Neural crest cell (in vitro differentiated cells): ENCODE data around the gene DCTN2. TPM values are rescaled to one million over a fixed set of nuclear protein-coding genes. Genes with fewer than 3 reads are reported as not detected.

ENCODE experiments used
- DNase-seq: peaks from one replicate; pipeline ENCODE4 v3.0.0; 2021; ENCODE audit warnings: low read depth, mixed read lengths, low spot score
- H3K27ac Mint-ChIP-seq: one replicate; pipeline ENCODE4 v1.8.0; 2021; ENCODE audit warnings: mild to moderate bottlenecking, mixed read lengths; ENCODE audit not compliant: unreplicated experiment
- H3K27me3 Mint-ChIP-seq: 2 replicates; pipeline ENCODE4 v1.8.0; 2021; ENCODE audit warnings: low read depth, mild to moderate bottlenecking, mixed read lengths
- H3K36me3 Mint-ChIP-seq: 2 replicates; pipeline ENCODE4 v1.8.0; 2021; ENCODE audit warnings: low read depth, mild to moderate bottlenecking, mixed read lengths
- H3K4me1 Mint-ChIP-seq: 2 replicates; pipeline ENCODE4 v1.8.0; 2021; ENCODE audit warnings: mixed read lengths
- H3K4me3 Mint-ChIP-seq: one replicate; pipeline ENCODE4 v1.8.0; 2021; ENCODE audit warnings: mild to moderate bottlenecking, mixed read lengths
- H3K9me3 Mint-ChIP-seq: 2 replicates; pipeline ENCODE4 v1.8.0; 2021; ENCODE audit warnings: mixed read lengths
- total RNA-seq: library from RNA; stranded (reverse); gene quantifications from 2 replicates; pipeline ENCODE4 v1.2.1, GENCODE V29; 2021
- TF ChIP-seq, protein P1 (sequence below): fragments of 200-600 bp; sonication (generic); conservative IDR thresholded peaks from 2 replicates; pipeline ENCODE4 v1.5.0; 2021; ENCODE audit warnings: antibody characterized with exemption, mild to moderate bottlenecking

The DCTN2 gene
- total RNA-seq, 1 donor from 2014 or later: 133 TPM

DNA sequence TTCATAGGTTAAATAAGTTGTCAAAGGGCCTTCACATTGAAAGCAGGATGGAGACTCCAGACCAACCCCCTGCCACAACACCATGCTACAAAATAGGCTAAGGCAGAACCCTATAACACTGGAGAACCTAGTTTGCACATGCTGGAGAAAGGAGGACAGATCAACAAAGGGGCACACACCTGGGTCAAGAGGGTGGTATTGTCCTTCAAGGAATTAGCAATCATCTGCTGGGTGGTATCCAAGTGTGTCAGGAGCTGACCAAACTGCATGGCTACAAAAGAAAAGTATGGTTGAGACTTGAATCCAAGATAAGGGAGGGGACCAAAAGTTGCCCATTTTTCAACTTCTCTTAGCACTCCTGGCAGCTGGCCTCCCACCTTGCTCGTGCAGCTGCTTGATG is 15.2 kb downstream of the DCTN2 start:
- Mint-ChIP-seq H3K27ac (no peak overlapping the region), H3K27me3 (no peaks in the 10 kb centered on the region), H3K36me3 (peaks cover 12% of the 10 kb centered on the region), H3K4me1 (no peaks in the 10 kb centered on the region), H3K9me3 (no peaks in the 10 kb centered on the region), H3K4me3 (peak overlapping the region; percentile 6)
- DNase-seq: no peak
- TF ChIP-seq, protein P1, sequence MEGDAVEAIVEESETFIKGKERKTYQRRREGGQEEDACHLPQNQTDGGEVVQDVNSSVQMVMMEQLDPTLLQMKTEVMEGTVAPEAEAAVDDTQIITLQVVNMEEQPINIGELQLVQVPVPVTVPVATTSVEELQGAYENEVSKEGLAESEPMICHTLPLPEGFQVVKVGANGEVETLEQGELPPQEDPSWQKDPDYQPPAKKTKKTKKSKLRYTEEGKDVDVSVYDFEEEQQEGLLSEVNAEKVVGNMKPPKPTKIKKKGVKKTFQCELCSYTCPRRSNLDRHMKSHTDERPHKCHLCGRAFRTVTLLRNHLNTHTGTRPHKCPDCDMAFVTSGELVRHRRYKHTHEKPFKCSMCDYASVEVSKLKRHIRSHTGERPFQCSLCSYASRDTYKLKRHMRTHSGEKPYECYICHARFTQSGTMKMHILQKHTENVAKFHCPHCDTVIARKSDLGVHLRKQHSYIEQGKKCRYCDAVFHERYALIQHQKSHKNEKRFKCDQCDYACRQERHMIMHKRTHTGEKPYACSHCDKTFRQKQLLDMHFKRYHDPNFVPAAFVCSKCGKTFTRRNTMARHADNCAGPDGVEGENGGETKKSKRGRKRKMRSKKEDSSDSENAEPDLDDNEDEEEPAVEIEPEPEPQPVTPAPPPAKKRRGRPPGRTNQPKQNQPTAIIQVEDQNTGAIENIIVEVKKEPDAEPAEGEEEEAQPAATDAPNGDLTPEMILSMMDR: no peak

DNA sequence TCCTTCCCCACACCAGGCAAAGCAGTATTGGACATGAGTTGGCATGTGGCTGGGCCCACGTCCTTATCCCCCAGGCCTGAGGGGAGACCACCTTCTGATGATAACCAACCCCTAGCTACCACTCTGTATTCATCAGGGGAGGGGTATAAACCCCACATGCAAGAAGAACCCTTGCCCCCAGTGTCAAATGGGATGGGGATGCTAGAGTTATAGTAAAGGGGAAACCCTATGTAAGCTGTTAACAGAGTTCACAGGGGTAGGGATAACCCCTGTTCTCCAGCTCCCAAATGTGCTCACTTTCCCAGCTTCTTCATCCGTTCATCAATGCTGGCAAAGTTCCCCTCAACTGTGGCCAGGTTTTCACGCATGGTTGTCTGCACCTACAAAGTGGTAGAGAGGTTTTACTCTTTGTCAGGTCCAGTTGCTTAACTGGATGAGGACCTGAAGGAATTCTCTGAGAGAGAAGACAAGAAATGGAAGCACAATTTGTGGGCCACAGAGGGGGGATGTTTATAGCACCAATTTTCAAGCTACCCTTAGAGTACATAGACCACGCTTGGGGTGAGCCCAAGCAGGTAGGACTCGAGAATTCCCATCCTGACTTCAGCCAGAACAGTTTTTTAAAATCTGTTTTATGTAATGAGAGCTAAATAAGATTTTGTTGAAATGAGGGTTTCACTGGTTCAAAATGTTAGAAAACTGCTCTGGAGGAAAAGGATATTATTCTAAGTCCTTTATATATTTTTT is 16.4 kb downstream of the DCTN2 start:
- H3K9me3 Mint-ChIP-seq: no peaks in the 10 kb centered on the region
- no peak for DNase-seq
- TF ChIP-seq, protein P1: no peak
- no peak overlapping the region for H3K27ac Mint-ChIP-seq
- no peak overlapping the region for H3K4me3 Mint-ChIP-seq
- H3K27me3 Mint-ChIP-seq: no peaks in the 10 kb centered on the region
- no peaks in the 10 kb centered on the region for H3K4me1 Mint-ChIP-seq
- H3K36me3 Mint-ChIP-seq: peaks cover 11% of the 10 kb centered on the region

DNA sequence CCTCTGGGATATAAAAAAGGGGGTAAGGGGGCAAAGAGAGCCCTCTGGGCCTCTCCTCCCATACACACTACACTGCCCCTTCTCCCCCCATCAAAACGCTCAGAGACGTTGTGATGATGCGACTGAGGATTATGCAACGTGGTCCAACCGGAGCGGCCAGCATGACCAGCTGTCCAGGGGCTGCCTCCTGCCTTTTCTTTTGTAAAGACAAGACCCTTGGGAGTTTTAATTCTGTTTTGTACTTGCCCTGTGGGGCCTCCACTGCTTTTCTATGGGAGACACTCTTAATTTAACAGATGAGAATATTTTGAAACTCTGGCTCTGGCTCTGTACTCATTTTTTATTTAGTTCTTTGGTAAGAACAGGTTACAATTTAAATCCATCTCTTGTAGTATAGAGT is 17.2 kb downstream of the DCTN2 start:
- H3K27ac Mint-ChIP-seq: no peak overlapping the region
- H3K4me1 Mint-ChIP-seq: peaks cover 3% of the 10 kb centered on the region
- H3K27me3 Mint-ChIP-seq: no peaks in the 10 kb centered on the region

DNA sequence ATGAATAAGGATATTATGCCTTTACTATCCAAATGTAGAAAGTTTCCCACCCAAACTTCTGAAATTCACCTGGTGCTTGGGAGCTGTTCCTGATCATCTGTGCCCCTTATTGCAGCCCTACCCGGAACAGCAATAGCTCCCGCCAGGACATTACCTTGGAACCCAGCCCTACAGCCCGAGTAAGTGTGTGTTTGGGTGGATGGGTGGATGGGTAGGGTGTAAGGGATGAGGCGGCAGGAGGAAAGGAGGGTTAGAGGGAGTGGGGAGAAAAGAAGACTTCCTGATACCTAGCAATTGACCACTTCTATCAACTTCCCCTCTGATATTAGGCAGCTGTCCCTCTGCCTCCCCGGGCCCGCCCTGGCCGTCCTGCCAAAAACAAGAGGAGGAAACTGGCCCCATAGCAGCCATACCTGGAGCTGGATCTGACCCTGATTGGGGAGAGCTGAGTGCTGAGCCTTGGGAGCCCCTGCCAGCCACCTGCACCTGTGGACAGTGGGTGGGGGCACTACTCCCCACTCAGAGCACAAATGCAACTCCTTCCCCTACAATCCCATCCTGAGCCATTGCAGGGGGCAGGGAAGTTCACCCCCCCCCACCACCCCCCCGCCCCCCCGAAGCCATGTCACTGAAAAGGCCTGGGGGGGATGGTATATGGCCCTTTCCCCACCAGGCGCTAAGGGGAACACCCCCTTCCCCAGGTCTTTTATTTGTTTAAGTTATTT is 18.0 kb downstream of the DCTN2 start:
- Mint-ChIP-seq H3K27me3 (no peaks in the 10 kb centered on the region), H3K4me1 (peaks cover 10% of the 10 kb centered on the region), H3K27ac (no peak overlapping the region), H3K36me3 (peaks cover 4% of the 10 kb centered on the region), H3K9me3 (no peaks in the 10 kb centered on the region), H3K4me3 (peak overlapping the region; percentile 57)
- TF ChIP-seq, protein P1: no peak
- DNase-seq: no peak

More for the DNA sequence above, 17.2 kb downstream of the DCTN2 start:
- DNase-seq: no peak
- H3K4me3 Mint-ChIP-seq: peak overlapping the region; percentile 57
- H3K9me3 Mint-ChIP-seq: no peaks in the 10 kb centered on the region
- TF ChIP-seq, protein P1: no peak
- H3K36me3 Mint-ChIP-seq: peaks cover 5% of the 10 kb centered on the region

DNA sequence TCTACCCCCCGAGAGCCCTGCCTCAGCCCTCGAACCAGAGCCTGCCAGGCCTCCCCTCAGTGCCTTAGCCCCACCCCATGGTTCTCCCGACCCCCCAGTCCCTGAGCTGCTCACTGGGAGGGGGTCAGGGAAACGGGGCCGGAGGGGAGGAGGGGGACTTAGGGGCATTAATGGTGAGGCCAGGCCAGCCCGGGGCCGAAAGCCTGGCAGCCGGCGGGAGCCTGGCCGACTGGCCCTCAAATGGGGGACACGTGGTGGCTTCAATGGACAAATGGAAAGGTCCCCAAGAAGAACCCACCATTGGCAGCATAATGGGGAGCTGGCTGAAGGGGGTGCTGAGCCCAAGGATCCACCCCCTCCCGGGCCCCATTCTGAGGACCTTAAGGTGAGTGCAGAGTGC is 18.8 kb downstream of the DCTN2 start:
- no peak overlapping the region for H3K4me3 Mint-ChIP-seq
- peaks cover 18% of the 10 kb centered on the region for H3K4me1 Mint-ChIP-seq
- peaks cover 4% of the 10 kb centered on the region for H3K36me3 Mint-ChIP-seq
- no peak overlapping the region for H3K27ac Mint-ChIP-seq
- no peaks in the 10 kb centered on the region for H3K9me3 Mint-ChIP-seq
- TF ChIP-seq, protein P1: no peak
- peaks cover 5% of the 10 kb centered on the region for H3K27me3 Mint-ChIP-seq
- no peak for DNase-seq
